Keratinocyte (primary cell): ENCODE measurements around the gene ARHGEF18. TPM values are rescaled to one million over a fixed set of nuclear protein-coding genes. Genes with fewer than 3 reads are reported as not detected.

Source experiments
- DNase-seq: peaks from one replicate; pipeline ENCODE4 v3.0.0-alpha.2; 2011; ENCODE audit warnings: low read depth, missing footprints, low spot score
- FAIRE-seq: peaks from 2 replicates; lab custom pipeline; 2011; peaks lifted over from hg19 to GRCh38; lab: Jason Lieb, UNC
- H2AFZ ChIP-seq: 2 replicates; pipeline ENCODE4 v1.6.0; 2012; ENCODE audit warnings: low read length, control low read depth, inconsistent platforms; ENCODE audit not compliant: control insufficient read depth
- H3K27ac ChIP-seq: 2 replicates; pipeline ENCODE4 v1.5.1; 2011; ENCODE audit warnings: low read length; ENCODE audit not compliant: control insufficient read depth, insufficient read depth
- H3K27me3 ChIP-seq: 3 replicates; pipeline ENCODE4 v1.6.0; 2011; ENCODE audit warnings: low read length; ENCODE audit not compliant: control insufficient read depth, insufficient read depth; ENCODE audit errors: extremely low read depth
- H3K36me3 ChIP-seq, 2 experiments: 2 replicates in 1 of 2; 3 replicates in 1 of 2; pipeline ENCODE4 v1.5.1; 2011; ENCODE audit warnings: low read length in 2 of 2, mild to moderate bottlenecking in 1 of 2; ENCODE audit not compliant: control insufficient read depth in 2 of 2, insufficient read depth in 2 of 2; ENCODE audit errors: extremely low read depth in 1 of 2
- H3K4me1 ChIP-seq: 3 replicates; pipeline ENCODE4 v1.5.1; 2011; ENCODE audit warnings: low read length; ENCODE audit not compliant: control insufficient read depth, insufficient read depth; ENCODE audit errors: extremely low read depth
- H3K4me2 ChIP-seq: 3 replicates; pipeline ENCODE4 v1.6.0; 2011; ENCODE audit warnings: low read depth, low read length; ENCODE audit not compliant: control insufficient read depth, insufficient read depth; ENCODE audit errors: extremely low read depth
- H3K4me3 ChIP-seq, 3 experiments: fragments of 200-600 bp in 1 of 3; sonication (generic) in 1 of 3; 2 replicates in 2 of 3; 3 replicates in 1 of 3; pipeline ENCODE4 v1.5.1; 2011 to 2016; ENCODE audit warnings: low read length in 3 of 3, mild to moderate bottlenecking in 3 of 3, control low read depth in 2 of 3, inconsistent platforms in 1 of 3, low read depth in 1 of 3, mixed read lengths in 1 of 3, mixed run types in 1 of 3, moderate library complexity in 1 of 3; ENCODE audit not compliant: control insufficient read depth in 2 of 3, insufficient read depth in 2 of 3; ENCODE audit errors: extremely low read depth in 1 of 3
- H3K79me2 ChIP-seq: 2 replicates; pipeline ENCODE4 v1.6.0; 2012; ENCODE audit warnings: low read length; ENCODE audit not compliant: control insufficient read depth, insufficient read depth
- H3K9ac ChIP-seq: 3 replicates; pipeline ENCODE4 v1.6.0; 2011; ENCODE audit warnings: low read length; ENCODE audit not compliant: control insufficient read depth, insufficient read depth; ENCODE audit errors: extremely low read depth
- H3K9me1 ChIP-seq: 3 replicates; pipeline ENCODE4 v1.6.0; 2011; ENCODE audit warnings: low read length; ENCODE audit not compliant: control insufficient read depth, insufficient read depth; ENCODE audit errors: extremely low read depth
- H3K9me3 ChIP-seq: 2 replicates; pipeline ENCODE4 v1.5.1; 2012; ENCODE audit warnings: low read depth, low read length; ENCODE audit not compliant: control insufficient read depth
- H4K20me1 ChIP-seq: 3 replicates; pipeline ENCODE4 v1.6.0; 2011; ENCODE audit warnings: low read length; ENCODE audit not compliant: control insufficient read depth, insufficient read depth; ENCODE audit errors: extremely low read depth
- EZH2 ChIP-seq: IDR thresholded peaks from one replicate; pipeline ENCODE4 v1.6.1; 2012; ENCODE audit warnings: inconsistent platforms, mild to moderate bottlenecking, low read length, moderate library complexity
- dilution Hi-C: fragments of 300-500 bp; cut with MboI; formaldehyde crosslinking; loops from one replicate; pipeline ENCODE4 v1.7.0; 2020; ENCODE audit warnings: low sequenced_read_pairs; ENCODE audit not compliant: extremely low pct_ligation_motif_present
- polyA plus RNA-seq, 5 experiments: library from polyadenylated mRNA; depleted of rRNA in 3 of 5; stranded (reverse) in 3 of 5; stranded (forward) in 1 of 5; unstranded in 1 of 5; fragments of >200 nt; gene quantifications; 1 replicate in 1 of 5; 2 replicates in 3 of 5; 3 replicates in 1 of 5; pipeline versions ENCODE4 v1.2.1 to v1.2.3, GENCODE V29; 2011 to 2012; ENCODE audit warnings: missing spikeins in 2 of 5, low read depth in 1 of 5, low replicate concordance in 1 of 5
- TF ChIP-seq, protein P1 (sequence below), 3 experiments: IDR thresholded peaks in 1 of 3; conservative IDR thresholded peaks in 1 of 3; optimal IDR thresholded peaks in 1 of 3; 2 replicates in 2 of 3; 3 replicates in 1 of 3; pipeline versions ENCODE3 to v1.5.1; 2011; ENCODE audit warnings: low read length in 3 of 3, mild to moderate bottlenecking in 3 of 3, moderate library complexity in 2 of 3, control low read depth in 1 of 3, inconsistent platforms in 1 of 3; ENCODE audit not compliant: insufficient read depth in 2 of 3; ENCODE audit errors: extremely low read depth in 1 of 3

The ARHGEF18 gene
- polyA plus RNA-seq, 1 donor (not counting 4 experiments of a cell fraction or from before 2014, with no cell fraction given), result 7.9 TPM

DNA sequence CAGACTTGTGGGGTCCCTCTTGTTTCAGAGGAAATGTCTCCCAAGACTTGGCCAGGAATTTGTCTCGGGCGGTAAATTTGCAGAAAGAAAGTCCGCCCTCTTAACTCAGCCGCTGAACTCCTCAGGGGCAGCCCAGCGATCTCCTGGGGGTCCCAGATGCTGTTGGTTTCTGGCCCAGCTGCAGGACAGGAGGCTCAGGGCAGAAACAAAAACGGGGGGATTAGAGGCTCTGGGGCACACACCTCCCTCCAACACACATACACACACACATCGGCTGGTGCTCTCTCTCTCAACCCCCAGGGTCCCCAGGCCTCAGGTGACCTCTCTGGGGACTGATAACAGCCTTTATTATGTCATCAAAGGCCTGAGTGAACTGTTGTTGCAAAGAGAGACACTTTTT is 7.1 kb downstream of the ARHGEF18 start:
- no peak overlapping the region for H3K4me2 ChIP-seq
- dilution Hi-C loops, result no loop called here
- no peak for TF ChIP-seq EZH2
- TF ChIP-seq, protein P1, sequence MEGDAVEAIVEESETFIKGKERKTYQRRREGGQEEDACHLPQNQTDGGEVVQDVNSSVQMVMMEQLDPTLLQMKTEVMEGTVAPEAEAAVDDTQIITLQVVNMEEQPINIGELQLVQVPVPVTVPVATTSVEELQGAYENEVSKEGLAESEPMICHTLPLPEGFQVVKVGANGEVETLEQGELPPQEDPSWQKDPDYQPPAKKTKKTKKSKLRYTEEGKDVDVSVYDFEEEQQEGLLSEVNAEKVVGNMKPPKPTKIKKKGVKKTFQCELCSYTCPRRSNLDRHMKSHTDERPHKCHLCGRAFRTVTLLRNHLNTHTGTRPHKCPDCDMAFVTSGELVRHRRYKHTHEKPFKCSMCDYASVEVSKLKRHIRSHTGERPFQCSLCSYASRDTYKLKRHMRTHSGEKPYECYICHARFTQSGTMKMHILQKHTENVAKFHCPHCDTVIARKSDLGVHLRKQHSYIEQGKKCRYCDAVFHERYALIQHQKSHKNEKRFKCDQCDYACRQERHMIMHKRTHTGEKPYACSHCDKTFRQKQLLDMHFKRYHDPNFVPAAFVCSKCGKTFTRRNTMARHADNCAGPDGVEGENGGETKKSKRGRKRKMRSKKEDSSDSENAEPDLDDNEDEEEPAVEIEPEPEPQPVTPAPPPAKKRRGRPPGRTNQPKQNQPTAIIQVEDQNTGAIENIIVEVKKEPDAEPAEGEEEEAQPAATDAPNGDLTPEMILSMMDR (optimal IDR thresholded peaks at IDR 0.05 in 1 of 3, IDR thresholded peaks at IDR 0.05 in 1 of 3, conservative IDR thresholded peaks at IDR 0.05 in 1 of 3; ENCODE audit: extremely low read depth in 1 of 3, insufficient read depth in 2 of 3, low read length in 3 of 3), result no peak
- FAIRE-seq (no peak), DNase-seq (no peak)
- no peak overlapping the region for H2AFZ ChIP-seq
- H3K9ac ChIP-seq, result no peak overlapping the region
- H3K27ac ChIP-seq, result no peak overlapping the region
- no peaks in the 10 kb centered on the region for H4K20me1 ChIP-seq
- H3K27me3 ChIP-seq, result no peaks in the 10 kb centered on the region
- H3K79me2 ChIP-seq, result no peaks in the 10 kb centered on the region
- no peak overlapping the region for H3K4me3 ChIP-seq
- H3K9me3 ChIP-seq, result no peaks in the 10 kb centered on the region
- no peaks in the 10 kb centered on the region for H3K36me3 ChIP-seq
- no peaks in the 10 kb centered on the region for H3K4me1 ChIP-seq
- no peaks in the 10 kb centered on the region for H3K9me1 ChIP-seq

DNA sequence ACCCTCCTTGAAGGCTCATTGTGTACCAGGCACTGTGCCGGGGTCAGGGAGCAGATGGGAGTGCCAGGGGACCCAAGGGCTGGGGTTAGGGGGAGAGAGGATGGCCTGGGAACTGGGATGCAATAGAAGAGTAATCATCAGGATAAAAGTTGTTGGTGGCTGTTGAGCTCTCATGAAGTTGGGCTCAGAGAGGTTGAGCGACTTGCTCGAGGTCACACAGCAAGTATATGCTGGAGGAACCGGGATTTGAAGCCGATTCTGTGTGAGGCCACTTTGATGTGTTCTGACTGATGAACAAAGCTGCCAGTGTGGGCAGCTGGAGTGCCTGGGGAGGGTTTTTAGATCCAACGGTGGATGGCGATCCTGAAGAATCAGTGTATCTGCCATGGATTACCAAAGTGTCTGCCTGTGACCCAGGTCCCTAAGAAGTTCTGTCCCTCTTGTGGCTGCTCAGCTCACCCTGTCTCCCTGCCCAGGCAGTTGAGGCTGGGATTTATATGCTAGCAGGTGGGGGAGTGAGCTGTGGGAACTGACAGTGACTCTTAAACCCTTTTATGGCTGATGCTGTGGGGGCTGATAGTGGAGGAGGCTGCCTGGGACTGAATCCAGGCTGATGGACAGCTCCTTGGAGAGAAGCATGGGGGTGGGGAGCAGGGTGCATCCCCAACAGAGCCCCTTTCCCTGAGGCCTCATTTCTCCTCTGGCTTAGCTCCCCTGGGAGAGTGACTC is 8.3 kb downstream of the ARHGEF18 start:
- FAIRE-seq (no peak), DNase-seq (no peak)
- dilution Hi-C loops, result no loop called here
- Histone ChIP-seq H3K9me3 (no peaks in the 10 kb centered on the region), H3K36me3 (no peaks in the 10 kb centered on the region), H3K4me1 (no peaks in the 10 kb centered on the region), H3K79me2 (no peaks in the 10 kb centered on the region), H3K4me2 (no peak overlapping the region), H3K9ac (no peak overlapping the region), H3K27ac (no peak overlapping the region), H4K20me1 (no peaks in the 10 kb centered on the region), H2AFZ (no peak overlapping the region), H3K27me3 (no peaks in the 10 kb centered on the region), H3K4me3 (no peak overlapping the region), H3K9me1 (no peaks in the 10 kb centered on the region)
- TF ChIP-seq, protein P1 (optimal IDR thresholded peaks at IDR 0.05 in 1 of 3, IDR thresholded peaks at IDR 0.05 in 1 of 3, conservative IDR thresholded peaks at IDR 0.05 in 1 of 3; ENCODE audit: extremely low read depth in 1 of 3, insufficient read depth in 2 of 3, low read length in 3 of 3), result no peak
